CD4-positive, CD25-positive, alpha-beta regulatory T cell (primary cell): ENCODE data around the gene MAGI2. TPM values are rescaled to one million over a fixed set of nuclear protein-coding genes. Genes with fewer than 3 reads are reported as not detected.

ENCODE experiments used
- ATAC-seq, 2 donors: fragments of 150-1000 bp; cut with Tn5 transposase; one replicate each; pipeline ENCODE4 v1.10.0; 2021; ENCODE audit warnings: low read depth in 2 of 2, moderate number of reproducible peaks in 2 of 2, moderate library complexity in 1 of 2
- DNase-seq, 3 donors: peaks; one replicate each; pipeline versions ENCODE4 v3.0.0 to v3.0.0-alpha.2; 2012 to 2022; ENCODE audit warnings: mixed read lengths in 1 of 3
- H3K27ac ChIP-seq: one replicate; pipeline ENCODE4 v1.7.0; 2013; ENCODE audit warnings: mild to moderate bottlenecking, low read length; ENCODE audit not compliant: insufficient read depth, poor library complexity, severe bottlenecking
- H3K27me3 ChIP-seq: one replicate; pipeline ENCODE4 v1.7.0; 2013; ENCODE audit warnings: low read length; ENCODE audit not compliant: control insufficient read depth, insufficient read depth
- H3K36me3 ChIP-seq: one replicate; pipeline ENCODE4 v1.7.0; 2013; ENCODE audit warnings: mild to moderate bottlenecking, low read length, moderate library complexity; ENCODE audit not compliant: control insufficient read depth, insufficient read depth
- H3K4me1 ChIP-seq: 2 replicates; pipeline ENCODE4 v1.7.0; 2013; ENCODE audit warnings: mild to moderate bottlenecking, low read length; ENCODE audit not compliant: insufficient read depth, control insufficient read depth, poor library complexity, severe bottlenecking
- H3K4me3 ChIP-seq: one replicate; pipeline ENCODE4 v1.7.0; 2013; ENCODE audit warnings: low read depth, mild to moderate bottlenecking, low read length, moderate library complexity
- H3K9me3 ChIP-seq, 2 experiments: 1 replicate in 1 of 2; 2 replicates in 1 of 2; pipeline ENCODE4 v1.7.0; 2013; ENCODE audit warnings: low read length in 2 of 2, mild to moderate bottlenecking in 1 of 2, moderate library complexity in 1 of 2; ENCODE audit not compliant: control insufficient read depth in 2 of 2
- H3K27ac Mint-ChIP-seq, 3 donors: one replicate each; pipeline ENCODE4 v1.8.0; 2020 to 2022; ENCODE audit warnings: mild to moderate bottlenecking in 3 of 3, mixed read lengths in 3 of 3, moderate library complexity in 2 of 3
- H3K27me3 Mint-ChIP-seq: one replicate; pipeline ENCODE4 v1.8.0; 2022; ENCODE audit warnings: mild to moderate bottlenecking, mixed read lengths
- H3K36me3 Mint-ChIP-seq: one replicate; pipeline ENCODE4 v1.8.0; 2020; ENCODE audit warnings: mixed read lengths
- H3K4me1 Mint-ChIP-seq, 4 donors: one replicate each; pipeline ENCODE4 v1.8.0; 2020 to 2022; ENCODE audit warnings: mixed read lengths in 4 of 4, mild to moderate bottlenecking in 1 of 4
- H3K4me3 Mint-ChIP-seq, 4 donors: one replicate each; pipeline ENCODE4 v1.8.0; 2020 to 2022; ENCODE audit warnings: mild to moderate bottlenecking in 4 of 4, mixed read lengths in 4 of 4, moderate library complexity in 3 of 4
- H3K9me3 Mint-ChIP-seq, 7 donors: one replicate each; pipeline ENCODE4 v1.8.0; 2020 to 2022; ENCODE audit warnings: mixed read lengths in 7 of 7, mild to moderate bottlenecking in 3 of 7, moderate library complexity in 2 of 7
- polyA plus RNA-seq, 4 donors: library from polyadenylated mRNA; unstranded; fragments of 300-500 nt; fragmentation: Illumina TruSeq; gene quantifications; one replicate each; pipeline ENCODE4 v1.2.3, GENCODE V29; 2021
- total RNA-seq: library from RNA; stranded (reverse); gene quantifications from one replicate; pipeline ENCODE4 v1.2.3, GENCODE V29; 2022

MAGI2 gene
- total and polyA plus RNA-seq, 5 donors from 2014 or later = not detected

DNA sequence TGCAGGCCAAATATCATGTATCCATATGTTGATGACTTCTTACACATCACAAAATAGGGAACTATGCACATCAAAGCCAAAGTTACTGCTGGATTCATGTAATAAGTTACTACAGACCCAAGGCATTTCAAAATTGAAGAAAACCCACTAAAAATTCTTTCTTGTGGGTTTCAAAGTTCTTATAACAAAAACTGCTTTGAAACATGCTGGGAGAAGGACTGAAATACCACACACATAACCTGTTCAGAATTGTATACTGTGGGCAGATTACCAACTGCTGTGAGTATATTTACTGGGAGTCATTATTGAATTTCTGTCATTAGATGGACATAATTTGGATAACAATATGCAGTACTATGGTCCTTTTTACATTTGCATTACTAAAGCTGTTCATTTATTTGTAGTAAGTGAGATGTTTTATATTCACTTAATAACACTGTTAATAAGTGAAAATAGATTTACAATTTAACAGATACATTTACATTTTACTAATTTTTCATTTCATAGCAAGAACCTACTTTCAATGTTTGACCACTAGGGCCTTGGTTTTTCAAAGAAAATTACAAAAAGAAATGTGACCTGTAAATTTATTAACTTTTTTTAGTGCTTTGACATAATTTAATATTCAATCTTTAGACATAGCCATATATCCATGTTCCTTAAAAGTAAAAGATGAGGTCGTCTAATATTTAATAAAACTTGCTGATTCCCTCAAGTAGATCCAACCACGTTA, 132.6 kb downstream of the MAGI2 start:
- H3K27me3 ChIP-seq = no peaks in the 10 kb centered on the region
- H3K4me3 ChIP-seq = no peak overlapping the region
- H3K4me1 ChIP-seq = no peaks in the 10 kb centered on the region
- no peaks in the 10 kb centered on the region for H3K36me3 Mint-ChIP-seq
- no peaks in the 10 kb centered on the region for H3K4me1 Mint-ChIP-seq
- ATAC-seq = no peak
- no peak overlapping the region for H3K27ac Mint-ChIP-seq
- no peaks in the 10 kb centered on the region for H3K27me3 Mint-ChIP-seq
- H3K9me3 Mint-ChIP-seq = peaks cover 0 to 12% (median 5%) of the 10 kb centered on the region in 7 donors
- DNase-seq = no peak
- no peak overlapping the region for H3K4me3 Mint-ChIP-seq
- no peaks in the 10 kb centered on the region for H3K9me3 ChIP-seq
- no peak overlapping the region for H3K27ac ChIP-seq
- no peaks in the 10 kb centered on the region for H3K36me3 ChIP-seq

DNA sequence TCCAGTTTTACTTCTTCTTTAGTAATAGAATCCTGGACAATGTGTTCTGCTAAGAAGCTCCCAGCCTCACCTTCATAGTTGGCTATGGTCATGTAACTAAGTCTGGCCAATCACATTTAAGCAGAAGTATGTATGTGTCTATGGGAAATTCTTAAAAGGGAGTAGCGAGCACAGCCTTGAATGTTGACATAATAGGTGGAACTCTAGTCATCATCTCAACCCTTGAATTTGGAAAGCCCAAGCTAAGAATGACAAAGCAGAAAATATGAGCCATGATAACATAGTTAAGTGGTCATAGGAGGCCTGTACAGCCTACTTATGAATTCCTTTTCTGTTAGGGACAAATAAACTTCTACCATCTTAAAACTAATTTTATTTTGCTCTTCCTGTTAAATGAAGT, 134.1 kb downstream of the MAGI2 start:
- Mint-ChIP-seq H3K4me1 (no peaks in the 10 kb centered on the region), H3K27ac (no peak overlapping the region), H3K4me3 (no peak overlapping the region), H3K9me3 (peaks cover 0 to 12% (median 5%) of the 10 kb centered on the region in 7 donors), H3K36me3 (no peaks in the 10 kb centered on the region), H3K27me3 (no peaks in the 10 kb centered on the region)
- no peaks in the 10 kb centered on the region for H3K27me3 ChIP-seq
- no peak for DNase-seq
- ATAC-seq = no peak
- no peak overlapping the region for H3K4me3 ChIP-seq
- no peak overlapping the region for H3K27ac ChIP-seq
- H3K9me3 ChIP-seq = no peaks in the 10 kb centered on the region
- H3K4me1 ChIP-seq = no peaks in the 10 kb centered on the region
- H3K36me3 ChIP-seq = no peaks in the 10 kb centered on the region

- Mint-ChIP-seq H3K9me3 (peaks cover 0 to 9% (median 3%) of the 10 kb centered on the region in 7 donors), H3K27me3 (no peaks in the 10 kb centered on the region), H3K4me1 (no peaks in the 10 kb centered on the region), H3K4me3 (no peak overlapping the region), H3K36me3 (no peaks in the 10 kb centered on the region), H3K27ac (no peak overlapping the region)
- H3K4me1 ChIP-seq = no peaks in the 10 kb centered on the region
- H3K36me3 ChIP-seq = no peaks in the 10 kb centered on the region
- no peak overlapping the region for H3K4me3 ChIP-seq
- ATAC-seq (no peak), DNase-seq (no peak)
- no peaks in the 10 kb centered on the region for H3K27me3 ChIP-seq
- H3K27ac ChIP-seq = no peak overlapping the region
- no peaks in the 10 kb centered on the region for H3K9me3 ChIP-seq
These were observed 135.7 kb downstream of the MAGI2 start for GRCh38 chr7:79317728-79318127.

- Histone ChIP-seq H3K36me3 (no peaks in the 10 kb centered on the region), H3K27me3 (no peaks in the 10 kb centered on the region), H3K9me3 (no peaks in the 10 kb centered on the region), H3K4me1 (no peaks in the 10 kb centered on the region), H3K27ac (no peak overlapping the region), H3K4me3 (no peak overlapping the region)
- no peaks in the 10 kb centered on the region for H3K4me1 Mint-ChIP-seq
- H3K27me3 Mint-ChIP-seq = no peaks in the 10 kb centered on the region
- H3K36me3 Mint-ChIP-seq = no peaks in the 10 kb centered on the region
- DNase-seq = no peak
- no peak for ATAC-seq
- peaks cover 0 to 4% (median 0%) of the 10 kb centered on the region in 7 donors for H3K9me3 Mint-ChIP-seq
- no peak overlapping the region for H3K4me3 Mint-ChIP-seq
- H3K27ac Mint-ChIP-seq = no peak overlapping the region
These were observed 141.4 kb downstream of the MAGI2 start for GRCh38 chr7:79312022-79312421.

- no peak overlapping the region for H3K4me3 ChIP-seq
- H3K36me3 Mint-ChIP-seq = no peaks in the 10 kb centered on the region
- H3K27me3 ChIP-seq = no peaks in the 10 kb centered on the region
- H3K36me3 ChIP-seq = no peaks in the 10 kb centered on the region
- DNase-seq (no peak), ATAC-seq (no peak)
- H3K9me3 ChIP-seq = no peaks in the 10 kb centered on the region
- H3K27ac Mint-ChIP-seq = no peak overlapping the region
- no peak overlapping the region for H3K27ac ChIP-seq
- H3K4me1 ChIP-seq = no peaks in the 10 kb centered on the region
- peaks cover 0 to 3% (median 0%) of the 10 kb centered on the region in 7 donors for H3K9me3 Mint-ChIP-seq
- H3K27me3 Mint-ChIP-seq = no peaks in the 10 kb centered on the region
- H3K4me1 Mint-ChIP-seq = no peaks in the 10 kb centered on the region
- H3K4me3 Mint-ChIP-seq = no peak overlapping the region
These were observed 145.3 kb downstream of the MAGI2 start for GRCh38 chr7:79308192-79308591.

GRCh38 chr7:79307376-79307775, 146.1 kb downstream of the MAGI2 start:
- DNase-seq (no peak), ATAC-seq (no peak)
- no peaks in the 10 kb centered on the region for H3K27me3 ChIP-seq
- no peaks in the 10 kb centered on the region for H3K4me1 ChIP-seq
- H3K4me3 Mint-ChIP-seq = no peak overlapping the region
- no peaks in the 10 kb centered on the region for H3K4me1 Mint-ChIP-seq
- no peaks in the 10 kb centered on the region for H3K27me3 Mint-ChIP-seq
- no peaks in the 10 kb centered on the region for H3K36me3 Mint-ChIP-seq
- H3K9me3 ChIP-seq = no peaks in the 10 kb centered on the region
- H3K27ac ChIP-seq = no peak overlapping the region
- peaks cover 0 to 3% (median 0%) of the 10 kb centered on the region in 7 donors for H3K9me3 Mint-ChIP-seq
- no peak overlapping the region for H3K27ac Mint-ChIP-seq
- no peak overlapping the region for H3K4me3 ChIP-seq
- H3K36me3 ChIP-seq = no peaks in the 10 kb centered on the region

GRCh38 chr7:79304711-79305110, 148.8 kb downstream of the MAGI2 start:
- H3K4me3 ChIP-seq = no peak overlapping the region
- no peaks in the 10 kb centered on the region for H3K27me3 ChIP-seq
- DNase-seq (no peak), ATAC-seq (no peak)
- H3K36me3 ChIP-seq = no peaks in the 10 kb centered on the region
- no peaks in the 10 kb centered on the region for H3K4me1 ChIP-seq
- no peak overlapping the region for H3K27ac ChIP-seq
- Mint-ChIP-seq H3K9me3 (peaks cover 0 to 8% (median 0%) of the 10 kb centered on the region in 7 donors), H3K36me3 (no peaks in the 10 kb centered on the region), H3K4me1 (no peaks in the 10 kb centered on the region), H3K4me3 (no peak overlapping the region), H3K27ac (no peak overlapping the region), H3K27me3 (no peaks in the 10 kb centered on the region)
- no peaks in the 10 kb centered on the region for H3K9me3 ChIP-seq

- no peaks in the 10 kb centered on the region for H3K9me3 ChIP-seq
- Mint-ChIP-seq H3K27ac (no peak overlapping the region), H3K4me3 (no peak overlapping the region), H3K27me3 (no peaks in the 10 kb centered on the region), H3K36me3 (no peaks in the 10 kb centered on the region), H3K4me1 (no peaks in the 10 kb centered on the region), H3K9me3 (peaks cover 0 to 8% (median 0%) of the 10 kb centered on the region in 7 donors)
- DNase-seq (no peak), ATAC-seq (no peak)
- H3K36me3 ChIP-seq = no peaks in the 10 kb centered on the region
- H3K4me3 ChIP-seq = no peak overlapping the region
- no peak overlapping the region for H3K27ac ChIP-seq
- no peaks in the 10 kb centered on the region for H3K27me3 ChIP-seq
- no peaks in the 10 kb centered on the region for H3K4me1 ChIP-seq
These were observed 151.2 kb downstream of the MAGI2 start for GRCh38 chr7:79302293-79302692.
